Chondrocyte (in vitro differentiated cells): ENCODE measurements around the gene GPR87. TPM values are rescaled to one million over a fixed set of nuclear protein-coding genes. Genes with fewer than 3 reads are reported as not detected.

Experiments
- DNase-seq: peaks from one replicate; pipeline ENCODE4 v3.0.0; 2021; ENCODE audit warnings: mixed read lengths, low spot score
- H3K27ac Mint-ChIP-seq: one replicate; pipeline ENCODE4 v1.8.0; 2021; ENCODE audit warnings: mild to moderate bottlenecking, moderate library complexity, mixed read lengths; ENCODE audit not compliant: unreplicated experiment
- H3K27me3 Mint-ChIP-seq: 2 replicates; pipeline ENCODE4 v1.8.0; 2021; ENCODE audit warnings: low read depth, mixed read lengths
- H3K36me3 Mint-ChIP-seq: 2 replicates; pipeline ENCODE4 v1.8.0; 2021; ENCODE audit warnings: low read depth, mixed read lengths
- H3K4me1 Mint-ChIP-seq: 2 replicates; pipeline ENCODE4 v1.8.0; 2021; ENCODE audit warnings: low read depth, mild to moderate bottlenecking, mixed read lengths
- H3K4me3 Mint-ChIP-seq: one replicate; pipeline ENCODE4 v1.8.0; 2021; ENCODE audit warnings: mild to moderate bottlenecking, moderate library complexity, mixed read lengths; ENCODE audit not compliant: unreplicated experiment
- H3K9me3 Mint-ChIP-seq: 2 replicates; pipeline ENCODE4 v1.8.0; 2021; ENCODE audit warnings: low read depth, mixed read lengths
- total RNA-seq: library from RNA; stranded (reverse); gene quantifications from 3 replicates; pipeline ENCODE4 v1.2.1, GENCODE V29; 2021
- TF ChIP-seq, protein P1 (sequence below): fragments of 200-600 bp; sonication (generic); IDR thresholded peaks from 2 replicates; pipeline ENCODE4 v1.5.0; 2021; ENCODE audit warnings: antibody characterized with exemption, mild to moderate bottlenecking, moderate library complexity

Gene GPR87
- total RNA-seq, 1 donor from 2014 or later, result not detected

DNA sequence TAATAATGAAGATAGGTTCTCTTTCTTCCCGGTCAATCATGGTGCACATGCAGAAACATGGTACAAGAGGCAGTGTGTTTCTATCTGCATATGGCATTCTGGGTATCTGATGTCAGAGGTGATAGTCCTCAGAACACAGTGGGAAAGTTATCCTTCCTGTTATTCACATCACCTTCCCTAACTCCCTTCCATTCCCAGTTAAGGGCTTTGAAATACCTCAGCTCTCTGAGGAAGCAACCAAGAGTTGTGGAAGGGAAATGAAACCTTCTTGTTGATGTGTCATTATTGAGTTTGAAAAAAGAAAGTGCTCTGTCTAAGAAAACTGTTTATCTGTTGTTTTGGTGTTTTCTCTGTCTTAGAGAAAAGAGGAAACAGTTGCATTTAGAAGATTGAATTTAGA lies 34.6 kb upstream of the GPR87 start:
- Mint-ChIP-seq H3K4me1 (peaks cover 1% of the 10 kb centered on the region), H3K27me3 (no peaks in the 10 kb centered on the region), H3K36me3 (no peaks in the 10 kb centered on the region), H3K27ac (no peak overlapping the region), H3K4me3 (no peak overlapping the region), H3K9me3 (no peaks in the 10 kb centered on the region)
- DNase-seq, result no peak
- TF ChIP-seq, protein P1, sequence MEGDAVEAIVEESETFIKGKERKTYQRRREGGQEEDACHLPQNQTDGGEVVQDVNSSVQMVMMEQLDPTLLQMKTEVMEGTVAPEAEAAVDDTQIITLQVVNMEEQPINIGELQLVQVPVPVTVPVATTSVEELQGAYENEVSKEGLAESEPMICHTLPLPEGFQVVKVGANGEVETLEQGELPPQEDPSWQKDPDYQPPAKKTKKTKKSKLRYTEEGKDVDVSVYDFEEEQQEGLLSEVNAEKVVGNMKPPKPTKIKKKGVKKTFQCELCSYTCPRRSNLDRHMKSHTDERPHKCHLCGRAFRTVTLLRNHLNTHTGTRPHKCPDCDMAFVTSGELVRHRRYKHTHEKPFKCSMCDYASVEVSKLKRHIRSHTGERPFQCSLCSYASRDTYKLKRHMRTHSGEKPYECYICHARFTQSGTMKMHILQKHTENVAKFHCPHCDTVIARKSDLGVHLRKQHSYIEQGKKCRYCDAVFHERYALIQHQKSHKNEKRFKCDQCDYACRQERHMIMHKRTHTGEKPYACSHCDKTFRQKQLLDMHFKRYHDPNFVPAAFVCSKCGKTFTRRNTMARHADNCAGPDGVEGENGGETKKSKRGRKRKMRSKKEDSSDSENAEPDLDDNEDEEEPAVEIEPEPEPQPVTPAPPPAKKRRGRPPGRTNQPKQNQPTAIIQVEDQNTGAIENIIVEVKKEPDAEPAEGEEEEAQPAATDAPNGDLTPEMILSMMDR, result no peak

DNA sequence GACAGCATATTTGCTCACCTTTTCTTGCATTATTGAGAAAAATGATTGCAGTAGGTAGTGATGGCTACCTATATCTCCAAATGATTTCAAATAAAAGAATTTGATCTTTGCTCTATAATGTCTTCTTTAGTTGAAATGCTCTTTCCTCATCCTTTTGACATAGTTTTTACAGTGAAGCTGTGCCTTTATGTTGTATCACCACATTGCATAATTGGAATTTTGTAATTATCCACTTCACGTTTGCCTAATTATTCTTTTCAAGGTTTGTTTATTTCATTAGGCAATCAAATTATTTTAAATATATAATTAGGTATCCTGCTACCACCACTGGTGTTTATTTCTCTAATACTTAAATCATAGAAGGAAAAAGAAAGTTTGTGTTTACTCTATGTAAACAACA lies 34.0 kb upstream of the GPR87 start:
- no peak for DNase-seq
- TF ChIP-seq, protein P1, result no peak
- Mint-ChIP-seq H3K4me3 (no peak overlapping the region), H3K27ac (no peak overlapping the region), H3K4me1 (peaks cover 7% of the 10 kb centered on the region), H3K36me3 (no peaks in the 10 kb centered on the region), H3K9me3 (no peaks in the 10 kb centered on the region), H3K27me3 (no peaks in the 10 kb centered on the region)

DNA sequence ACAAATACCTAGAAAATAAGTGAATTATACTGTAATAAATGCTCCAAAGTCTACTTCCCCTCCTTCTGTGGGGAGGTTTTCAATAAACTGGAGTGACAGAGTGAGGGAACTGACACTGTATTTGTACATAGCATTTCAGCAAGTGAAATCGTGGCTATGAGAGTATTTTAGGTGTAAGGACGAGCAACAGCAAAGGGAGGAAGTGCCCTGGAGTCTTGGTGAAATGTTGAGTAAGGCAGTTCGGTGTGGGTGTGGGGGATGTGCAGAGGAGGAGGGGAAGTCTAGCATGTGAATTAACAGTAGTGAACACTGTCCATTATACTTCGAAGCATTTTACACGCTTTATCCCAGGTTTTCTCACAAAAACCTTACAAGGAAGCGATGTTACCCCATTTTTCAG lies 30.8 kb upstream of the GPR87 start:
- no peak for DNase-seq
- H3K36me3 Mint-ChIP-seq, result no peaks in the 10 kb centered on the region
- H3K4me1 Mint-ChIP-seq, result peaks cover 7% of the 10 kb centered on the region
- TF ChIP-seq, protein P1, result no peak
- H3K4me3 Mint-ChIP-seq, result no peak overlapping the region
- H3K27me3 Mint-ChIP-seq, result no peaks in the 10 kb centered on the region
- no peaks in the 10 kb centered on the region for H3K9me3 Mint-ChIP-seq
- H3K27ac Mint-ChIP-seq, result no peak overlapping the region

DNA sequence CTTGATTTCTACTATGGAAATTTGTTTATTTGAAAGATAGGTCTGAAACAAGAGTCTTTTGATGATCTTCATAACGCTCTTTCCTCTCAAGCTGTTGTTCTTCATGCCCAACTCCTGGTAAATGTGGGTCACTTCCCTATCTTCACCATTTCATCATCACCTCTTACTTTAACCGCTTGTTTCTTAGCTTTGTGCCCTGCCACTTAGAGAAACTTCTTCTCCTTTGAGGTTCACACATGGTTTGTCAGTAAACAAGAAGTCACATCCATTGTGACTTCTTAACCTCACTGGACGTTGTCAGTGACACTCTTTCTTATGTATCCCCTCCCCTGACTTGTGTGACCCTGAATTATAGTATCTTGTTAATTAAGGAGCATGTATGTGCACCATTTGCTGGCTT lies 29.7 kb upstream of the GPR87 start:
- Mint-ChIP-seq H3K9me3 (no peaks in the 10 kb centered on the region), H3K4me3 (no peak overlapping the region), H3K36me3 (no peaks in the 10 kb centered on the region), H3K27me3 (no peaks in the 10 kb centered on the region), H3K4me1 (peaks cover 7% of the 10 kb centered on the region), H3K27ac (no peak overlapping the region)
- TF ChIP-seq, protein P1, result no peak
- DNase-seq, result no peak

DNA sequence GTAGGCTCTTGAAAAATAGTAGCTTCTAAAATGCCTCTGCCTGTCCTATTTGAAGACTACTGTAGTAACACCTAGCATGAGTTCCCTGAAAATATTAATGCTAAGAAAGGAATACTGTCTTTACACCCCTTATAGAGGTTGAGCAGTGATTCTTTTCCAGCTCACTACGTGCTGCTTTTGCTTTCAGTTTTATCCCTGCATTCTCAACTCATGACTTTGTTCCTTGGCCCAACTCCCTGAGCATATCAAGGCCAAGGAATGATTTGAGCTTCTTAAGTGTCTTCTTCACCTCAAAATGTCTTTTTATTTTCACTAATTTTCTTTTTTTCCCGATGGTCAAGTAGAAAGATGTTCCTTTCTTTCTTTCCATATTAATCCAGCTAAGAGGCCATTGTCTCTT lies 29.2 kb upstream of the GPR87 start:
- no peaks in the 10 kb centered on the region for H3K27me3 Mint-ChIP-seq
- TF ChIP-seq, protein P1, result no peak
- H3K9me3 Mint-ChIP-seq, result no peaks in the 10 kb centered on the region
- peaks cover 7% of the 10 kb centered on the region for H3K4me1 Mint-ChIP-seq
- H3K4me3 Mint-ChIP-seq, result no peak overlapping the region
- DNase-seq, result no peak
- no peaks in the 10 kb centered on the region for H3K36me3 Mint-ChIP-seq
- peak overlapping the region; percentile 23 for H3K27ac Mint-ChIP-seq
